Naive thymus-derived CD8-positive, alpha-beta T cell (primary cell): ENCODE measurements around the gene RIMBP2. TPM values are rescaled to one million over a fixed set of nuclear protein-coding genes. Genes with fewer than 3 reads are reported as not detected.

Experiments
- ATAC-seq, 2 donors: fragments of 150-1000 bp; cut with Tn5 transposase in 1 of 2; sonication (Bioruptor Pico), chemical (Tn5 transposase) in 1 of 2; 1 replicate in 1 of 2; 2 replicates in 1 of 2; pipeline ENCODE4 v1.10.0; 2021; ENCODE audit warnings: mild to moderate bottlenecking in 2 of 2, moderate library complexity in 2 of 2
- POLR2A ChIA-PET: fragments of 350-600 bp; sonication (Branson Sonifier 250); formaldehyde crosslinking; loops from one replicate; lab custom pipeline; 2021; ENCODE audit warnings: antibody characterized with exemption; lab: Charles Lee
- DNase-seq, 10 donors: peaks; one replicate each; pipeline versions ENCODE4 v3.0.0 to v3.0.0-alpha.2; 2020 to 2022
- H3K27ac Mint-ChIP-seq, 10 donors: one replicate each; pipeline ENCODE4 v1.8.0; 2020 to 2022; ENCODE audit warnings: mild to moderate bottlenecking in 10 of 10, mixed read lengths in 10 of 10, moderate library complexity in 4 of 10, inconsistent platforms in 1 of 10
- H3K27me3 Mint-ChIP-seq, 5 donors: one replicate each; pipeline ENCODE4 v1.8.0; 2021 to 2022; ENCODE audit warnings: mixed read lengths in 5 of 5
- H3K36me3 Mint-ChIP-seq, 3 donors: one replicate each; pipeline ENCODE4 v1.8.0; 2020 to 2022; ENCODE audit warnings: mixed read lengths in 3 of 3, mild to moderate bottlenecking in 2 of 3, inconsistent platforms in 1 of 3
- H3K4me1 Mint-ChIP-seq, 4 donors: one replicate each; pipeline ENCODE4 v1.8.0; 2021 to 2022; ENCODE audit warnings: mixed read lengths in 4 of 4
- H3K4me3 Mint-ChIP-seq, 10 donors: one replicate each; pipeline ENCODE4 v1.8.0; 2020 to 2022; ENCODE audit warnings: mild to moderate bottlenecking in 10 of 10, mixed read lengths in 10 of 10, moderate library complexity in 6 of 10, inconsistent platforms in 1 of 10
- H3K9me3 Mint-ChIP-seq, 9 donors: one replicate each; pipeline ENCODE4 v1.8.0; 2020 to 2022; ENCODE audit warnings: mixed read lengths in 9 of 9, mild to moderate bottlenecking in 3 of 9, inconsistent platforms in 1 of 9, moderate library complexity in 1 of 9
- polyA plus RNA-seq, 3 donors: library from polyadenylated mRNA; unstranded; fragments of 300-500 nt; fragmentation: Illumina TruSeq; gene quantifications; one replicate each; pipeline ENCODE4 v1.2.3, GENCODE V29; 2021
- total RNA-seq, 8 experiments: library from RNA in 2 of 8; stranded (reverse) in 2 of 8; gene quantifications; one replicate each; pipeline ENCODE4 v1.2.3 and lab custom pipeline; 2021 to 2026

The RIMBP2 gene
- total and polyA plus RNA-seq, 5 experiments from 2014 or later: not detected

DNA sequence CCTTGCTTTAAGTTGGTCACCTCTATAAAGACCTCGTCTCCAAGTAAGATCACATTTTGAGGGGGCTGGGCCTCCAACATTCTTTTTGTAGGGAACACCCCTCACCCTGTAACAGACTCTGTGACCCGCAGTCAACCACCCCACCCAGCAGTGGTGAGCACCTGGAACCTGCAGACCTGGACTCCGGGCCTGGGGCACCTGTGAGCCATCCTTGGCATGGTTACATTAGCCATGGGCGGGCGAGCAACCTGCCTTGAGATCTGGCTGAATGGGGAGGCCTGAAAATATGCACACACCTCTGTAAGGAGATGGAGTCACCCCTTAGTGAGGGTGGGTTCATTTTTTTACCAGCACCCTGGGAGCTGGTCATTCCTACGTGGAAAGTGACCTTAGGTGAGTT, 95.3 kb downstream of the RIMBP2 start:
- peaks cover 0 to 10% (median 4%) of the 10 kb centered on the region in 5 donors for H3K27me3 Mint-ChIP-seq
- peaks cover 0 to 6% (median 2%) of the 10 kb centered on the region in 9 donors for H3K9me3 Mint-ChIP-seq

DNA sequence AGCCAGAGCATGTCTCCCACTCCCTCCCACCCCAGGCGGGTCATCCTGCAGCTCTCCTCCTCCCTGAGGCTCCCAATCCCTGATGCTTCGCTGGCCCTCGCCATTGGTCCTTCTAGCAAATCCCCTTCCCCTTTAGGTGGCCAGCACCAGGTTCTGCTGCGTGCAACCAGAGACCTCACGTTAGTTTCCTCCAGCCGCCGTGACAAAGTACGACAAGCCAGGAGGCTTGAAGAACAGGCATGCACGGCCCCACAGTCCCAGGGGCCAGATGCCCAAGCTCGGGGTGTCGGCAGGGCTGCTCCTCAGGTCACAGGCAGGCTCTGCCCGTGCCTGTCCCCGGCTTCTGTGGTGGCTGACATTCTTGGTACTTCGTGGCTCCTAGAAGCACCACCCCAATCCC, 95.8 kb downstream of the RIMBP2 start:
- no peak overlapping the region for H3K4me3 Mint-ChIP-seq
- H3K4me1 Mint-ChIP-seq: no peaks in the 10 kb centered on the region
- no peak overlapping the region for H3K27ac Mint-ChIP-seq
- peaks cover 0 to 10% (median 2%) of the 10 kb centered on the region in 5 donors for H3K27me3 Mint-ChIP-seq
- no peak for DNase-seq
- no peaks in the 10 kb centered on the region for H3K36me3 Mint-ChIP-seq
- peaks cover 0 to 6% (median 2%) of the 10 kb centered on the region in 9 donors for H3K9me3 Mint-ChIP-seq
- POLR2A ChIA-PET: no interaction called here
- ATAC-seq: no peak

More for the DNA sequence above, 95.3 kb downstream of the RIMBP2 start:
- ATAC-seq (no peak), DNase-seq (no peak)
- Mint-ChIP-seq H3K36me3 (no peaks in the 10 kb centered on the region), H3K4me1 (no peaks in the 10 kb centered on the region), H3K4me3 (no peak overlapping the region), H3K27ac (no peak overlapping the region)
- POLR2A ChIA-PET: no interaction called here

DNA sequence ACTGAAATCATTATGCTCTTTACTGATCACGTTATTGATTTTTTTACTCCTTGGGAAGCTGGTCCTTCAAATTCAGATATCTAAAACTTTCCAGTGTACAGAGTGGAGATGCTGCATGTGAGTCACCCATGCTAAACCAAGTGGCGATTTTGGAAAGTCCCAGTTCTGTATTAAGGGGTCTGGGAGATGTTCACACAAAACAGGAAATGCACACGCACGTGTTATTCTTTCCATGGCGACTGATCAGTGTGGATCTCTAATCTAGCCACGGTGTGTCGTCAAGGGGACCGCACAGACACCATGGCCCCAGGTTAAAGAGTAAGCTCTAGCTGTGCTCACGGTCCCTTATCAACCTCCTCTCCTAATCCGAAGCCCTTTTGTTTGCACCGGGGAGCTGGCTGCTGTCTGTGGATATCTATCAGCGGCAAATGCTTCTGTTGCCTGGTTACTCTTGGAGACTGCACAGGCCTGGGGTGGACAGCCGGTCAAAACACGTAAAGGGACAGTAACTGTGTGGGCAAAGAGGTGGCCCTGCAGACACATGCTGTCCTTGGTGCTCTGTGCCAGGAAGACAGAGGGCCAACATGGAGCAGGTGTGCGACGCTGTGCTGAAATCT, 96.6 kb downstream of the RIMBP2 start:
- Mint-ChIP-seq H3K4me3 (no peak overlapping the region), H3K36me3 (no peaks in the 10 kb centered on the region), H3K27ac (no peak overlapping the region), H3K27me3 (peaks cover 0 to 10% (median 2%) of the 10 kb centered on the region in 5 donors), H3K9me3 (peaks cover 0 to 6% (median 2%) of the 10 kb centered on the region in 9 donors), H3K4me1 (no peaks in the 10 kb centered on the region)
- DNase-seq (no peak), ATAC-seq (no peak)
- POLR2A ChIA-PET: no interaction called here

DNA sequence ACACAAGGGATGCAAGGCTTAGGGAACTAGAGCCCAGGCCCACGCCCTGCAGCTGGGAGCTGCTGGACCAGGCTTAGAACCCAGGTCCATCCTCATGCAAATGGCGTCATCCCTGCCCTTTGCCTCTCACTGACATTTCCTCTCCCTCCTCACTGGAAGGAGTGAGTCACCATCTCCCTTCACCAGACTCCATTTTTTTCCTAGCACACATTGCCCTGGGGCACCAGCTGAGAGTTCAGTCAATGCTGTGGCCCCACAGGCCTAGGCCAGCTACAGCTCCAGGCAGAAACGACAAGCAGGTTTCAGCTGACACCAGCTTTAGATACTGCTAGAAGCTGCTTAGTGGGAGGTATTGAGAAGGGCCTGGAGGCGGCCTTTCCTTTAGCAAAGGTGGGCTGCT, 98.9 kb downstream of the RIMBP2 start:
- DNase-seq (no peak), ATAC-seq (no peak)
- H3K4me1 Mint-ChIP-seq: no peaks in the 10 kb centered on the region
- H3K4me3 Mint-ChIP-seq: no peak overlapping the region
- no peaks in the 10 kb centered on the region for H3K27me3 Mint-ChIP-seq
- POLR2A ChIA-PET: no interaction called here
- no peak overlapping the region for H3K27ac Mint-ChIP-seq
- H3K36me3 Mint-ChIP-seq: no peaks in the 10 kb centered on the region
- H3K9me3 Mint-ChIP-seq: no peaks in the 10 kb centered on the region

DNA sequence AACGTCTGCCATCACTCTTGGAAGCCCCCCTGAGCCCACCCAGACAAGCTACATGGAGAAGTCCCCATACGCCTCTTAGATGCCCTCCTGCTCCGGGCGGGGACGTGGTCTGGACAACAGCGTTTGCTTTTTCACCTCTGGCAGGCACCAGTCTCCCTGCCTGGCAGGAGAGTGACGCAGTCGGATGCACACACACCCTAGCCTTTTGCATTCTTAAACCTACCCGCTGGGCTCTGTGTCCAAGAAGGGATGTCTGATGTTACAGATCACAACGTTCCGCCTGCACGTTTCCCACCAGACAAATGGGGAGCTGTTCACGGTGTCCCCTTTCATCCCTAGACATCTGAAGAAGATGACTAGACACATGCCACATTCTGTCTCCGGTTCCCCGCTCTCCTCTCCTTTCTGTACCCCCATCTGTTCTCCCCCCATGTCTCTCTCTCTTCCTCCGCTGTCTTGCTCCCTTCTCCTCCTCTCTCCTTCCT, 100.2 kb downstream of the RIMBP2 start:
- Mint-ChIP-seq H3K27ac (no peak overlapping the region), H3K4me3 (no peak overlapping the region), H3K9me3 (no peaks in the 10 kb centered on the region), H3K36me3 (no peaks in the 10 kb centered on the region), H3K27me3 (no peaks in the 10 kb centered on the region), H3K4me1 (no peaks in the 10 kb centered on the region)
- ATAC-seq (no peak), DNase-seq (no peak)
- POLR2A ChIA-PET: no interaction called here

DNA sequence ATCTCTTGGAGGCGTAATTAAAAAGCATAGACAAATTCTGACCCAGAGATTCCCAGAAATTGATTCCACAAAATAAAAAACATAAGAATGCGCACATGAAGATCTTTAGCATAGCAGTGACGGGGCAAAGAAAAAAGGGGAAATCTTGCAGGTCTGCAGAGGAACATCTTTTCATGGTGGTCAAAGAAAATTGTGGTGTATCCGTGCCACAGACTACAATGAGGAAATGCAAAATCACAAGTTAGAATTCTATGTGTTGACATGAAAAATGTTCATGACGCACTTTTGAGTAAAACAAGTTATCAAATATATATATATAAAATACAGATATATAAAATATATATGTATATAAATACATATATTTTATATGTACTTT, 101.6 kb downstream of the RIMBP2 start:
- POLR2A ChIA-PET: no interaction called here
- H3K9me3 Mint-ChIP-seq: no peaks in the 10 kb centered on the region
- no peak overlapping the region for H3K4me3 Mint-ChIP-seq
- H3K36me3 Mint-ChIP-seq: no peaks in the 10 kb centered on the region
- no peak for DNase-seq
- no peak for ATAC-seq
- no peaks in the 10 kb centered on the region for H3K4me1 Mint-ChIP-seq
- H3K27me3 Mint-ChIP-seq: no peaks in the 10 kb centered on the region
- no peak overlapping the region for H3K27ac Mint-ChIP-seq

DNA sequence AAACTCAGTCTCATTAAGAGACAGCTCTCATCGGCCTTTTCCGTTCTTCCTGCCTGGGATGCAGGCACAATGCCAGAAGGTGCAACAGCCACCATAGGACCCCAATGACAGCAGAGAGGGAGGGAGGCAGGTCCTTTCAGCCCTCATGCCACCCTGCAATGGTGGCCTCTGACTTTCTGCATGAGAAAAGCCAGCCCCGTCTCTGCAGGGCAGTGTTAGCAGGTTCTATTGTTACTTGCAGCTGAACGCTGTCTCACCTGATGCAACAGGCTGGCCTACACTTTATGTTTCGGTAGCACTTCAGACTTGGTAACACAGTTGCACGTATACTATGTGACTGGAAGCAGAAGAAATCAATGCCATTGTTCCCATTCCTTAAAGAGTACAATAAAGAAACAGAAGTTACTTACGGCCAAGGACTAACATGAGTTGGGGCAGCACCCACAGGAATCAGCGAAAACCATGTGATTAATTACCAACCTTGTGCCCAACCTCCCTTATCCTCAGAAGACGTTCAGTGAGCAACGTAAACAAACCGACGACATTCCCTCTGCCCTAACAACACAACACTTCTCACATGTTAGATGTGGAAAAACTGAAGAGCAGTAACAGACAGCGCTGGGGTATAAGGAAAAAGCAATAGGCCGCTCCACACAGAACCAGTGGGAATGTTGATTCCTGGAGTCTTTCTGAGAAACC, 102.1 kb downstream of the RIMBP2 start:
- Mint-ChIP-seq H3K4me3 (no peak overlapping the region), H3K27ac (no peak overlapping the region), H3K36me3 (no peaks in the 10 kb centered on the region), H3K4me1 (no peaks in the 10 kb centered on the region), H3K9me3 (no peaks in the 10 kb centered on the region), H3K27me3 (no peaks in the 10 kb centered on the region)
- no peak for DNase-seq
- ATAC-seq: no peak
- POLR2A ChIA-PET: no interaction called here

DNA sequence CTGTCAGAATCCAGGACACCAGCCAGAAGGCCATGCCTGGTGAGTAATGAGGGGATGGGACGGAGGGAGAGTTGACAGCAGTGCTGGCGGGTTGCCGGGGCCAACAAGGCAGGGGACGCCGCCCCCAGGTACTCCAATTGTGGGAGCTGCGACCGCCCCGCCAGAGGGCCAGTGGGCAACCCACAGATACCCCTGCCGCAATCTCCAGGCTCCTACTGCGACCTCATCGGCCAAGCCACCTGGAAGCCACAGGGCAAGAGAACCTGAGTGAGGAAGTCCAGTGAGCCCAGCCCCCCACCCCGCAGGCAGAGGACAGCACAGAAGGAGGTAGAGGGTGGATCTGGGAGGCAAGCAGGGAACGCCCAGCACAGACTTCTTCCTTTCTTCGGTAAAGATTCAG, 103.0 kb downstream of the RIMBP2 start:
- H3K27me3 Mint-ChIP-seq: peaks cover 0 to 4% (median 0%) of the 10 kb centered on the region in 5 donors
- H3K4me3 Mint-ChIP-seq: no peak overlapping the region
- ATAC-seq: no peak
- no peaks in the 10 kb centered on the region for H3K4me1 Mint-ChIP-seq
- DNase-seq: no peak
- POLR2A ChIA-PET: no interaction called here
- no peaks in the 10 kb centered on the region for H3K36me3 Mint-ChIP-seq
- H3K27ac Mint-ChIP-seq: no peak overlapping the region
- no peaks in the 10 kb centered on the region for H3K9me3 Mint-ChIP-seq

DNA sequence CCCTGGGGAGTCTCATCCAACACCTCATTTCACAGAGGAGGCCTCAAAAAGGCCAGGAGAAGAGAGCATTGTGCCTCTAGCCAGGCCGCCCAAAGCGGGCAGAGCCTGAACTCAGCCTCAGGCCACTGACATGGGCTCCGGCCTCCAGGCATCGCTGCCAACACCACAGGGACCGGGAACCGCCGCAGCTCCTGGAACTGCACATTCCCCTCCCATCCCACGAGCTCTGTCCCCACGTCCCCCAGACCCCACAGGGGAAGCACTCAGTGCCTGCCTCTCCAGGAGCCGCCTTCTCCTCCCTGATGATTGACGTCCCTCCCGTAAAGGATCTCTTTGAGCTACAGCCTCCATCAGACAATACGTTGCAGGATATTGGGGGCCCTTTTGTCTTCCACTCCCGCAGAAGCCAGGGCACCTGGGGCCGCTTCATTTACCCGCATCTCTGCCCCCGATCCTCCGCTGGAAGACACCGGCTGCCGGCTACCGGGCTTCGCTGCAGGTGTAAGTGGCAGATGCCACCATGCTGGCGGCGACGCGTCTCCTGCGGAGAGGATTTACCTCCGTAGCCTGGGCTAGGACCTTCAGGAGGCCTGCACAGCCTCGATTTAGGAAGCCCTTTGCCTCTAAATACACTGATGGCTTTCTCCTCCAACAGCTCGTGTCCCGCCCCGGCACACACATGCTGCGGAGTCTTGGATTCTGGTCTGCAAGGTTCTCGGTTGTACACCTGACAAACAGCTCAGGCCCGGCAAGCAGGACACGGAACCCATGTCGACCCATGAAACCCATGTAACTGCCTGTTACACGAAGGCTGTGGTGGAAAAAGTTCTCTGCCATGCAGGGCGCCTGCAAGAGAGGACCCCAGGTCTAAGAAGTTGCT, 104.8 kb downstream of the RIMBP2 start:
- DNase-seq (no peak), ATAC-seq (no peak)
- POLR2A ChIA-PET: no interaction called here
- Mint-ChIP-seq H3K9me3 (no peaks in the 10 kb centered on the region), H3K27ac (no peak overlapping the region), H3K4me1 (no peaks in the 10 kb centered on the region), H3K4me3 (no peak overlapping the region), H3K36me3 (no peaks in the 10 kb centered on the region), H3K27me3 (peaks cover 0 to 4% (median 0%) of the 10 kb centered on the region in 5 donors)

DNA sequence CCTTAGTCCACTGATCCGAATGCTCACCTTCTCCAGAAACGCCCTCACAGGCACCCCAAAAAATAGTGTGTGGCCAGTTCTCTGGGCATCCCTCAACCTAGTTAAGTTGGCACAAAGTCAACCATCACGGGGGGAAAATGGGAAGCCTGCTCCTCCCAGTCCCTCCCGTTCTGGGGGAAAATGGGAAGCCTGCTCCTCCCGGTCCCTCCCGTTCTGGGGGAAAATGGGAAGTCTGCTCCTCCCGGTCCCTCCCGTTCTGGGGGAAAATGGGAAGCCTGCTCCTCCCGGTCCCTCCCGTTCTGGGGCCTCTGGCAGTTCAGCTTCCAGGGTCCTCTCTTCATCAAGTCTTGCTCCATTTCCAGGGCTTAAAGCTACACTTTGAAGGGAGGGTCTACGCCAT, 106.1 kb downstream of the RIMBP2 start:
- DNase-seq: no peak
- no peaks in the 10 kb centered on the region for H3K9me3 Mint-ChIP-seq
- ATAC-seq: no peak
- H3K4me1 Mint-ChIP-seq: no peaks in the 10 kb centered on the region
- H3K27ac Mint-ChIP-seq: no peak overlapping the region
- H3K27me3 Mint-ChIP-seq: peaks cover 0 to 4% (median 0%) of the 10 kb centered on the region in 5 donors
- H3K4me3 Mint-ChIP-seq: no peak overlapping the region
- no peaks in the 10 kb centered on the region for H3K36me3 Mint-ChIP-seq
- POLR2A ChIA-PET: no interaction called here

DNA sequence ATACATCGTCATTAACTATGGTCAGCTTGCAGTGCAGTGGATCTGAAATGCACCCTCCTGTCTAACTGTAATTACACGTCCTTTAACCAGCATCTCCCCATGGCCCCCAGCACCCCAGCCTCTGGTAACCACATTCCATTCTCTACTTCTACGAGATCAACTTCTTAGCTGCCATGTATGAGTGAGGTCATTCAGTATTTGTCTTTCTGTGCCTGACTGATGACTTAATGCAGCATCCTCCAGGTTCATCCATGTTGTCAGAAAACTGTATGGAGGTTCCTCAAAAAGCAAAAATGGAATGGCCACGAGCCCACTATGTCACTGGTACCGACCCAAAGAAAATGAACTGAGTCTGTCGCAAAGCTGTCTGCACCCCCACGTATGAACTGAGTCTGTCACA, 107.3 kb downstream of the RIMBP2 start:
- Mint-ChIP-seq H3K36me3 (no peaks in the 10 kb centered on the region), H3K27ac (no peak overlapping the region), H3K27me3 (peaks cover 0 to 4% (median 0%) of the 10 kb centered on the region in 5 donors), H3K9me3 (no peaks in the 10 kb centered on the region), H3K4me3 (no peak overlapping the region), H3K4me1 (no peaks in the 10 kb centered on the region)
- POLR2A ChIA-PET: no interaction called here
- no peak for ATAC-seq
- no peak for DNase-seq

DNA sequence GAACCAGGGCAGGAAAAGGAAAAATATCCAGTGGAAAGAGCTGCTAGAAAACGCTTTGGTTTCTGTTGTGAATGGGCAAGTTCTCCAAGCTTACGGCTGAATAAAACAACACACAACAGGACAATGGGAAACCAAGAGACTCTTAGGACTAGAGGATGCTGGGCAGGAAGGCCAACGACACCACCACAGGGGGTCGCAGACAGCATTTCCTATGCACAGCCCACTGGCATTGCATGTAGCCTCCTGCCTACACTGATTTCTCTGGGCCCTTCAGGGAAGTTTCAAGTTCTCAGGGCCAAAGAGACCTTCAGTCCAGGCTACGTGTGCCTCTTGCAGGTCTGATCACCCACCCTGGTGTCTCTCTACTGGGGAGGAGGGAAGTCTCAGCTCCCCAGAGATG, 108.0 kb downstream of the RIMBP2 start:
- H3K36me3 Mint-ChIP-seq: no peaks in the 10 kb centered on the region
- H3K9me3 Mint-ChIP-seq: no peaks in the 10 kb centered on the region
- no peaks in the 10 kb centered on the region for H3K4me1 Mint-ChIP-seq
- H3K27ac Mint-ChIP-seq: no peak overlapping the region
- DNase-seq: no peak
- no peak overlapping the region for H3K4me3 Mint-ChIP-seq
- ATAC-seq: no peak
- POLR2A ChIA-PET: no interaction called here
- peaks cover 0 to 5% (median 0%) of the 10 kb centered on the region in 5 donors for H3K27me3 Mint-ChIP-seq

DNA sequence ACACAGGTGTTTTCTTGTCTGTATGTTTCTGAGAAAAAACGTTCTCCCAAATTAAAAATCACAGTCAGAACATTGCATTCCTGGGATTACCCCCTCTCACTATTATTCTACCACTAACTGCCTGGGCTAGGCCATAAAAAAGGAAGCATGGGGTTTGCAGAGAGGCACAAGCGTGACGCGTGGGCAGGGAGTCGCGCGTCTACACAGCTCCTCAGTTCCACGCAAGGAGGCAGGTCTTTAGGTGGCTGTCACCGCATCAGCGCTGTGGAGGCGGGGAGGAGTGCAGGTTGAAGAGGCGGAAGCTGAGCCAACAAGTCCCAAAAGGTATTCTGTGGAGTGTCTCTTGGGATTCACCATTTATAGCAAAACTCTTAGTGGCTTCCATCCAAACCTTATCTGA, 109.9 kb downstream of the RIMBP2 start:
- POLR2A ChIA-PET: interaction anchor here (0.6 kb wide), 1 partner anchor 229 kb away, joined by 3 read pairs; no protein-coding TSS in a partner anchor
- H3K4me1 Mint-ChIP-seq: no peaks in the 10 kb centered on the region
- no peaks in the 10 kb centered on the region for H3K9me3 Mint-ChIP-seq
- peaks cover 0 to 7% (median 0%) of the 10 kb centered on the region in 5 donors for H3K27me3 Mint-ChIP-seq
- no peak overlapping the region for H3K27ac Mint-ChIP-seq
- H3K36me3 Mint-ChIP-seq: no peaks in the 10 kb centered on the region
- no peak for ATAC-seq
- no peak overlapping the region for H3K4me3 Mint-ChIP-seq
- DNase-seq: no peak
